ENCODE measurements around the gene TRIM7. TPM values are rescaled to one million over a fixed set of nuclear protein-coding genes. Genes with fewer than 3 reads are reported as not detected.

Gene TRIM7
- total RNA-seq, 1 experiment from 2014 or later = 0.10 TPM

- peak; percentile 68 for DNase-seq (ENCODE audit: low spot score)
Measured at GRCh38 chr5:181173027-181173419, 32.0 kb downstream of the TRIM7 start.

- no peak for DNase-seq (ENCODE audit: low spot score)
Measured at GRCh38 chr5:181171782-181172181, 33.2 kb downstream of the TRIM7 start.

GRCh38 chr5:181170996-181171395, 34.0 kb downstream of the TRIM7 start:
- DNase-seq (ENCODE audit: low spot score) = no peak

GRCh38 chr5:181170237-181170825, 34.7 kb downstream of the TRIM7 start:
- DNase-seq (ENCODE audit: low spot score) = no peak

DNA sequence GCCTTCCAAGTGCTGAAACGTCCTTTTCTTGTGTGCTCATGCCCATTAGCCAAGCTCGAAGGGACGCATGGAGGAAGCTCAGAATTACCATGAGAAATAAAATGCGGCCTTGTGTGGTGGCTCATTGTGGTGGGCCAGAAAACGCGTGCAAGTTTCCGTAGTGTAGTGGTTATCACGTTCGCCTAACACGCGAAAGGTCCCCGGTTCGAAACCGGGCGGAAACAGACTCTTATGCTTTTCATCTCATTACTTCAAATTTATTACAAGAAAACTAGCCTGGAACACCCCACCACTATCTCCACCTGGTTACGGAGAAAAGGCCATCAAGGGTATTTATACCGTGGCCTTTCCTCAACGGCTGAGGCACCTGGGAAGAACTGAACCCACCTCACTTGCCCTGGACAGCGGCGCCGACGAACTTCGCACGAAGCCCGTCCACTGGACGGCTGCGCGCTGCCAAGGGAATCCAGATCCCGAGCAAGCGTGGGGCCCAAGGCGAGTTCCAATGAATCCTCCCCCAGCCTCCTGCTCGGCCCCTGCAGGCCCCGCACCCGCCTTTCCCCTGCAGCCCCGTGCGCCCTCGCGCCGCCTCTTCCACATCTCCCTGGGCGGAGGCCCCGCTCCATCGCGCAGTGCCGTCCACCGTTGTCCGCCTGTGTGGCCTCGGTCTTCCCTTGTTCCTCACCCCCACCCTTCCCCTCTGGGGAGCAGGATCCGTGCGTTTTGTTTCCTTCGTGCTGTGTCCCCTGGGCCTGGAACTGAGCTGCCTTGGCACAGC, 35.3 kb downstream of the TRIM7 start:
- DNase-seq (ENCODE audit: low spot score) = peak; percentile 83

DNA sequence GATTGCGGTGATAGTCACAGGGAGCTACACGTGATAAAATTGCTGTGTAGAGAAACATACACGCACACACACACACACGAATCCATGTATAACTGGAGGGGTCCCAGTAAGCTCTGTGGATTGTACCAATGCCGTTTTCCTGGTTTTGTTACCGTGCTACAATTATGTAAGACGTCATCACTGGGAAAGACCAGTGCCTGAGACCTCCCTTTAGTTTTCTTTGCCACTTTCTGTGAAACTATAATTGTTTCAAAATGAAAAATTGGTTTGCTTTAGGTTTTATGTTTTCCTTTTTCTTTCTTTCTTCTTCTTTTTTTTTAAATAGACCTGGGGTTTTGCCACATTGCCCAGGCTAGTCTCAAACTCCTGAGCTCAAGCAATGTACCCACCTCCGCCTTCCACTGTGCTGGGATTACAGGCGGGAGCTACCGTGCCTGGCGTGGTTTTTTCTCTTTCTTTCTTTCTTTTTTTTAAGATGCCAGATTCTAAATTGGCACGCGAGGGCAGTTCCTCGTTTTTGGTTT, 36.3 kb downstream of the TRIM7 start:
- DNase-seq (ENCODE audit: low spot score) = no peak

DNA sequence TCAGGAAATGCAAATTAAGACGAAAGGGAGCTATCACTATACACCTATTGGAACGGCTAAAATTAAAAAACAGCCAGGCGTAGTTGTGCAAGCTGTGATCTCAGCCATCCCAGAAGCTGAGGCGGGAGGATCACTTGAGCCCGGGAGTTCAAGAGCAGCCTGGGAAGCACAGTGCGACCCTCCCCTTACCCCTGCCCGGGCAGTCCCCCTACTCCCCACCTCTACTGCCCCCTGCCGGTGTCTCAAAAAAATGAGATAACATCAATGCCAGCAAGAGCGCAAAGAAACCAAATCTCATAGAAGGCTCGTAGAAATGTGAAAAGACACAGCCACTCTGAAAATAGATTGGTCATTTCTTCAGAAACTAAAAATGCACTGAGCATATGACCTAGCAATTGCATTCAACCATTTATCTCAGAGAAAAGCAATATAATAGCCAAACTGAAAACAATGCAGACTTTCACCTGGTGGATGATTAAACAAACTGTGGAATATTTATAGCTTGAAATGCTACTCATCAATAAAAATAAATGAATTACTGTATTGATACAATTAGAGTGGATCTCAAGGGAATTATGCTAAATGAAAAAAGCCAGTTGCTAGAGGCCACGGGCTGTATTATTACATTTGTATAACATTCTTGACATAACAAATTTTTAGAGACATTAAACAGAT, 37.0 kb downstream of the TRIM7 start:
- no peak for DNase-seq (ENCODE audit: low spot score)

- no peak for DNase-seq (ENCODE audit: low spot score)
Measured at GRCh38 chr5:181166812-181167733, 37.9 kb downstream of the TRIM7 start.

DNA sequence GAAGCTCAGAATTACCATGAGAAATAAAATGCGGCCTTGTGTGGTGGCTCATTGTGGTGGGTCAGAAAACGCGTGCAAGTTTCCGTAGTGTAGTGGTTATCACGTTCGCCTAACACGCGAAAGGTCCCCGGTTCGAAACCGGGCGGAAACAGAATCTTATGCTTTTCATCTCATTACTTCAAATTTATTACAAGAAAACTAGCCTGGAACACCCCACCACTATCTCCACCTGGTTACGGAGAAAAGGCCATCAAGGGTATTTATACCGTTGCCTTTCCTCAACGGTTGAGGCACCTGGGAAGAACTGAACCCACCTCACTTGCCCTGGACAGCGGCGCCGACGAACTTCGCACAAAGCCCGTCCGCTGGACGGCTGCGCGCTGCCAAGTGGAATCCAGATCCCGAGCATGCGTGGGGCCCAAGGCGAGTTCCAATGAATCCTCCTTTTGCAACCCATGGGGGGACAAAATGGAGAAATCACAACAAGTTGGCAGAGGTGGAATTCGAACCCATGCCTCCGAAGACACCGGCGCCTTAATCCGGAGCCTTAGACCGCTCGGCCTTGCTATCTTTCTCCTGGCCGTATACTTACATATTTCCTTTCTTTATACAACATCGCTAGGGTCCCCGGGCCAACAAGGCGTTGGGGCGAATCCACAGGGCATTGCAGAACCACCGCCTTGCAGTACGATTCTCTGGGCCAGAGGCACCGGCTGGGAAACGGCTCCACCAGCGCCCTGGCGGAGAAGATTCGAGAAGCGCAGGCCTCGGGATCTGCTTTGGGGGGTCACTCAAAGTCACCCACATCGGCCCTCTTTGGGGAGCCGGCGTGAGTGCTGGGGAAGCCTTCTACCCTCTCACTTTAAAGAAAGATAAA, 40.7 kb downstream of the TRIM7 start:
- no peak for DNase-seq (ENCODE audit: low spot score)

DNA sequence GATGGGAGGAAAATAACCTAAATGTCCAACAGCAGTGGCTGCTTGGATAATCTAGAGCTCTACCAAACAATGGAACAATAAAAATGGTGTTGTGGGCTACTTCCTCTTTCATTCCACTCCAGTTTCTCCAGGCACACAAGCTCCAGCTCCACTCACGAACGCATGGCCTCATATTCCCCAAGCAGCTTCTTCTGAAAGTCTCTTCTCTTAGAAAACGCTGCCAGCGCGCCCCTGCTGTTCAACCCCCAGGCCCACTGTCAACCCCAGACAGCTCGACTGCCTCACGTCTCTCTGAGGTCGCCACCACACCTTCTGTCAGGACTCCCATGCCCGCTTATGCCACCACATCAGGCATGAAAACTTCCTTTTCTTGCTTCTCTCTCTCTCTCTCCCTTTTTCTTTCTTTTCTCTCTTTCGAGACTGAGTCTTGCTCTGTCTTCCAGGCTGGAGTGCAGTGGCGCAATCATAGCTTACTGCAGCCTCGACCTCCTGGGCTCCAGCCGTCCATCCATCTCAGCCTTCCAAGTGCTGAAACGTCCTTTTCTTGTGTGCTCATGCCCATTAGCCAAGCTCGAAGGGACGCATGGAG, 41.4 kb downstream of the TRIM7 start:
- no peak for DNase-seq (ENCODE audit: low spot score)

- no peak for DNase-seq (ENCODE audit: low spot score)
Measured at GRCh38 chr5:181161534-181162175, 43.3 kb downstream of the TRIM7 start.

GRCh38 chr5:181160755-181161533, 44.1 kb downstream of the TRIM7 start:
- peak; percentile 56 for DNase-seq (ENCODE audit: low spot score)

GRCh38 chr5:181160152-181160754, 44.7 kb downstream of the TRIM7 start:
- DNase-seq (ENCODE audit: low spot score) = peak; percentile 74

DNA sequence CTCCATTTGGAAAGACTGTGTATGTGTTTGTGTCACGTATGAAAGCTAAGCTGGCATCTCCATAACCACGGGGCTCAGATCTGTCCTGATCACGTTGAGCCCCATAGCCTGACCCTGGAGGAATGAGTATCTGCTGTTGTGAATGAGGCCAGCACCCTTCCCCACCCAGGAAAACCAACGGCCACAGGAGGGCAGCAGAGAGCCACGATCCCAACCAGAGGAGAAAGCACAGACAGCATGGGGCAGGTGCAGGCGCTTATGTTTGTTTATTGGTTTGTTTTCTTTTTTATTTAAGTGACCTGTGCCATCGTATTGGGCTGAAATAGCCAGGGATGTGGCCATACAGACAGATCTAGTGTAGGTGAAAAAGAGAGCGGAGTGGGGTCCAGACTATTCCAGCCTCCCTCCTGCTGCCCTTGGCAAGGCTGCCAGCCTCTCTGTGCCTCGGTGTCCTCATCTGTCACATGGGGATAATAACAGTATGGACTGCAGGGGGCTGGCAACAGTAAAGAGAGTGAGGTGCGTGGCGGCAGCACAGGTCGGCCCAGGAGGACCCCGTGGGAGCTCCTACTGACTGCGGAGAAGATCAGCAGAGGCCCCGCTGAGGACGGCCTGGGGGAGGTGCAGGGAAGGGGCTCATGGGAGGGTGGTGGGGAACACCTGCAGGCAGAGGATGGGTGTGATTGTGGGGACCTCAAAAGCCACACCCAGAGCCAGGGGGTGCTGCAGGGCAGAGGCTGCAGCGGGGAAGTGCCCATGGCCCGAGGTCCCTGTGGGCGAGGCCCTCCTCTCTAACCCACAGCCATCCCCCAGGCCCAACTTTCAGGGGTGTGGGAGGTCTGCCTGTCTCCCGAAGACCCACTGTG, 45.5 kb downstream of the TRIM7 start:
- DNase-seq (ENCODE audit: low spot score) = peak; percentile 87

DNA sequence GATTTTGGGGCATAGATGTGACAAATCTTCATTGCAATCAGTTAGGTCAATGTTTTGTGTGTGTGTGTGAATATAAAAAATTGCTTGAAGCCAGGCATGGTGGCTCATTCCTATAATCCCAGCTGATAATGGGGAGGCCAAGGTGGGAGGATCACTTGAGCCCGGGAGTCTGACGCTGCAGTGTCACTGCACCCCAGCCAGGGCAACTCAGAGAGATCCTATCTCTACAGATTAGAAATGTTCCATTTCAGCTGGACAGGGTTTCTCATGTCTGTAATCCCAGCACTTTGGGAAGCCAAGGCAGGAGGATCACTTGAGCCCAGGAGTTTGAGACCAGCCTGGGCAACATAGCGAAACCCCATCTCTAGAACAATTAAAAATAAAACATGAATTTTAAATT, 46.1 kb downstream of the TRIM7 start:
- DNase-seq (ENCODE audit: low spot score) = no peak

GRCh38 chr5:181156758-181157157, 48.2 kb downstream of the TRIM7 start:
- no peak for DNase-seq (ENCODE audit: low spot score)

GRCh38 chr5:181153814-181154213, 51.2 kb downstream of the TRIM7 start:
- no peak for DNase-seq (ENCODE audit: low spot score)

Measured in H4 (cell line).